Activated effector memory CD4-positive, alpha-beta T cell treated with anti-CD3 and anti-CD28 coated beads, Interleukin-2, amount 50 U/mL, for 16 hours (primary cell): ENCODE results near the gene PRPSAP2.
"Not testable (repeated sequence)": the region's sequence is repeated elsewhere in the genome, so short reads cannot be mapped to it uniquely, and the experiment has no call there.

Experiments used
- DNase-seq: peaks from one replicate; pipeline ENCODE4 v3.0.0-alpha.2; 2020

PRPSAP2 gene

GRCh38 chr17:18946536-18946935, 88.6 kb downstream of the PRPSAP2 start:
- DNase-seq: no peak

GRCh38 chr17:18947866-18948265, 89.9 kb downstream of the PRPSAP2 start:
- DNase-seq: no peak

- DNase-seq: no peak
These were observed 90.6 kb downstream of the PRPSAP2 start for GRCh38 chr17:18948476-18949006.

- no peak for DNase-seq
These were observed 91.6 kb downstream of the PRPSAP2 start for GRCh38 chr17:18949566-18949965.

GRCh38 chr17:18950346-18950745, 92.4 kb downstream of the PRPSAP2 start:
- DNase-seq: no peak

GRCh38 chr17:18950944-18951905, 93.3 kb downstream of the PRPSAP2 start:
- no peak for DNase-seq

GRCh38 chr17:18951941-18952842, 94.3 kb downstream of the PRPSAP2 start, which contains the start of gene SLC5A10:
SLC5A10 (plus strand) TSS chr17:18952165; CDS start chr17:18952206, 41 bp downstream.
- no peak for DNase-seq

GRCh38 chr17:18953231-18953728, 95.3 kb downstream of the PRPSAP2 start:
- no peak for DNase-seq

GRCh38 chr17:18954321-18954720, 96.4 kb downstream of the PRPSAP2 start:
- DNase-seq: no peak

- no peak for DNase-seq
These were observed 97.1 kb downstream of the PRPSAP2 start for GRCh38 chr17:18955009-18955408.

GRCh38 chr17:18956021-18956420, 98.1 kb downstream of the PRPSAP2 start:
- DNase-seq: not testable (repeated sequence)

GRCh38 chr17:18956581-18956980, 98.7 kb downstream of the PRPSAP2 start:
- DNase-seq: no peak

GRCh38 chr17:18957831-18958230, 99.9 kb downstream of the PRPSAP2 start:
- no peak for DNase-seq

- no peak for DNase-seq
These were observed 100.7 kb downstream of the PRPSAP2 start for GRCh38 chr17:18958611-18959010.

- DNase-seq: no peak
These were observed 101.3 kb downstream of the PRPSAP2 start for GRCh38 chr17:18959071-18959844.

GRCh38 chr17:18959845-18960240, 101.9 kb downstream of the PRPSAP2 start:
- DNase-seq: no peak

- no peak for DNase-seq
These were observed 102.3 kb downstream of the PRPSAP2 start for GRCh38 chr17:18960241-18960665.

GRCh38 chr17:18960803-18961511, 103.0 kb downstream of the PRPSAP2 start:
- DNase-seq: peak; percentile 92

- peak; percentile 77 for DNase-seq
These were observed 103.9 kb downstream of the PRPSAP2 start for GRCh38 chr17:18961634-18962493.

- DNase-seq: no peak
These were observed 104.5 kb downstream of the PRPSAP2 start for GRCh38 chr17:18962494-18962815.
